ENCODE measurements around the gene PIAS1. TPM values are rescaled to one million over a fixed set of nuclear protein-coding genes. Genes with fewer than 3 reads are reported as not detected.

Gene PIAS1
- total and polyA plus RNA-seq, 11 donors = 6.2 to 37.8 (median 29.4) TPM

DNA sequence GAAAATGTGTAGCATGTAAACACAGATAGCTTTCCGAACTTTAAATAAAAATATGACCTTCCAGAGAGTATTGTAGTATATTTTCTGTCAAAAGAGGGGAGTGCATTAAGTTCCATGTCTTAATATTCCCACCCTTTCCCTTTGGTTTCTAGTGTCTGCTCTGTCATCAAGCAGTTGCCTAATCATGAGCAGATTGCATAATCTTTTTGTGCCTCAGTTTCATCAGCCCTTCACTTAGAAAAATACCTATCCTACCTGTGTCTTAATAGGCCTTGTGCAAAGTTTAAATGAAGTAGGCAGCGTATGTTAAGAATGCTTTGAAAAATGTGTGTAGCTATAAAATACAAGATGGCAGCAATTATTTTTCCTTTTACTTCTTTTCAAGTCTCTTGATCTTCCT is 98.2 kb downstream of the PIAS1 start:
- TF ChIP-seq, protein P1, sequence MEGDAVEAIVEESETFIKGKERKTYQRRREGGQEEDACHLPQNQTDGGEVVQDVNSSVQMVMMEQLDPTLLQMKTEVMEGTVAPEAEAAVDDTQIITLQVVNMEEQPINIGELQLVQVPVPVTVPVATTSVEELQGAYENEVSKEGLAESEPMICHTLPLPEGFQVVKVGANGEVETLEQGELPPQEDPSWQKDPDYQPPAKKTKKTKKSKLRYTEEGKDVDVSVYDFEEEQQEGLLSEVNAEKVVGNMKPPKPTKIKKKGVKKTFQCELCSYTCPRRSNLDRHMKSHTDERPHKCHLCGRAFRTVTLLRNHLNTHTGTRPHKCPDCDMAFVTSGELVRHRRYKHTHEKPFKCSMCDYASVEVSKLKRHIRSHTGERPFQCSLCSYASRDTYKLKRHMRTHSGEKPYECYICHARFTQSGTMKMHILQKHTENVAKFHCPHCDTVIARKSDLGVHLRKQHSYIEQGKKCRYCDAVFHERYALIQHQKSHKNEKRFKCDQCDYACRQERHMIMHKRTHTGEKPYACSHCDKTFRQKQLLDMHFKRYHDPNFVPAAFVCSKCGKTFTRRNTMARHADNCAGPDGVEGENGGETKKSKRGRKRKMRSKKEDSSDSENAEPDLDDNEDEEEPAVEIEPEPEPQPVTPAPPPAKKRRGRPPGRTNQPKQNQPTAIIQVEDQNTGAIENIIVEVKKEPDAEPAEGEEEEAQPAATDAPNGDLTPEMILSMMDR (IDR thresholded peaks at IDR 0.05) = no peak
- no peak for TF ChIP-seq POLR2A (IDR thresholded peaks at IDR 0.05)
- H3K9me3 ChIP-seq = no peaks in the 10 kb centered on the region
- WGBS, 4 donors = 93 to 98% (median 97%) methylated on average over 2 of the region's 2 CpGs
- H3K27me3 ChIP-seq = no peaks in the 10 kb centered on the region
- no peak overlapping the region for H3K27ac ChIP-seq
- peaks cover 0 to 50% (median 33%) of the 10 kb centered on the region in 9 donors for H3K36me3 ChIP-seq
- no peak for ATAC-seq
- no peak for DNase-seq
- intact Hi-C loops (cut with DNase I) = loop anchor here in 5 of 10 donors (2.0 to 10.0 kb wide), 5 partner anchors 88 to 290 kb away; partner anchors contain the start of gene PIAS1 (in 4 of the 5)
- no peak overlapping the region for H3K4me3 ChIP-seq
- H3K4me1 ChIP-seq = peaks cover 0 to 11% (median 4%) of the 10 kb centered on the region in 12 donors

DNA sequence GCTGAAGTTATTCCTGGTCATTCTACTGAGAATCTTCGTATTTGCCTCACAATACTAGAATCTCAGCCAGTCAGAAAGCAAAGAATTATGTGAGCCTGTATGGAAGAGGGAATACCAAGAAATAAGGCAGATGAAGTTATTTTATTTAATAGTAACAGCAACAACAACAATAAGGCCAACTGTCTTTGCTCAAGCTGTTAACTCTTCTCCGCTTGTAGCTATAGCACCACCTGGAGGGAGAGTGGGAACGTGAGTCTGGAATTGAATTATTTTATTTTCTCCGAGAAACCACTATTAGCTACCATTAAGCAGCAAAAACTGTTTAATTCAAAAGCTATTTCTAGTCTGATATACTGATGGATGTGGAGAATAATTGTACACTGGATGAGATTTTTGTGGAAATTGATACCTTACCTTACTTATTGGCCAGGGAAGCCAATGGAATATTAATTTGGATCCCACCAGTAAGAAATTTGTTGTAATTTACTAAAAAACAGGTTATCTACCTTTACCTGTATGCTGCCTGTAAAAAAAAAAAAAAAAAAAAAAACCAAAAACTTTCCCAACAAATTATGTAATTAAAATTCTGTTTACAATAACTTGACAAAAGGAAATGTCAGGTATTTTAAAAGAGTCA is 100.9 kb downstream of the PIAS1 start:
- no peak overlapping the region for H3K27ac ChIP-seq
- TF ChIP-seq POLR2A (IDR thresholded peaks at IDR 0.05) = no peak
- TF ChIP-seq, protein P1 (IDR thresholded peaks at IDR 0.05) = peak; percentile 56 to 90 (median 80)
- peaks cover 0 to 74% (median 38%) of the 10 kb centered on the region in 9 donors for H3K36me3 ChIP-seq
- DNase-seq (peak in 3 of 5 donors; percentile 32 to 41 (median 38)), ATAC-seq (peak in 3 of 4 donors; percentile 34 to 63 (median 58))
- 29 to 44% (median 33%) methylated on average over 4 of the region's 4 CpGs for WGBS, 4 donors
- intact Hi-C loops (cut with DNase I) = loop anchor here (1.0 to 10.0 kb wide), 10 partner anchors 90 to 293 kb away; partner anchors contain the start of gene PIAS1 (in 6 of the 10)
- no peak overlapping the region for H3K4me3 ChIP-seq
- no peaks in the 10 kb centered on the region for H3K27me3 ChIP-seq
- H3K9me3 ChIP-seq = no peaks in the 10 kb centered on the region
- peaks cover 0 to 11% (median 4%) of the 10 kb centered on the region in 12 donors for H3K4me1 ChIP-seq

DNA sequence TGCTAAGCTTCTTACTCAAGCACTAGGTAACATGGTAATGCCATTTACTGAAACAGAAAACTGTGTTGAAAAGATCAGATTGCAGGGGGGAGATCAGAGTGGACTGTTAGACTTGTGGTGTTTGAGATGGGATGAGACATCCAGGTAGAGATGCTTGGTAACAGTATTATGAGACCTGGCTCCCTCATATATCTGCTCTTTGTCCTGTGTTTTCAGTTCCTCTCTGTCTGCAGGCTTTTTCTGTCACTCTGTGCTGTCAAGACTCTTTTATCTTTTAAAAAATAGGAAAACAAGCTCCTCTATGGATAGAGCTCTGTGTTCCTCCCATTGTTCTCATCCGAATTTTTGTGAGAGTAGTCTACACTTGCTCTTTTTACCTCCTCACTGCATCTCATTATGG is 103.0 kb downstream of the PIAS1 start:
- TF ChIP-seq, protein P1 (IDR thresholded peaks at IDR 0.05) = no peak
- TF ChIP-seq POLR2A (IDR thresholded peaks at IDR 0.05) = no peak
- ATAC-seq (no peak), DNase-seq (no peak)
- H3K4me3 ChIP-seq = no peak overlapping the region
- peaks cover 0 to 85% (median 54%) of the 10 kb centered on the region in 9 donors for H3K36me3 ChIP-seq
- WGBS, 4 donors = 6 to 68% (median 48%) methylated on average over 1 of the region's 1 CpG
- H3K27ac ChIP-seq = no peak overlapping the region
- H3K27me3 ChIP-seq = no peaks in the 10 kb centered on the region
- intact Hi-C loops (cut with DNase I) = loop anchor here in 7 of 10 donors (2.0 to 10.0 kb wide), 7 partner anchors 92 to 295 kb away; partner anchors contain the start of gene PIAS1 (in 4 of the 7)
- no peaks in the 10 kb centered on the region for H3K9me3 ChIP-seq
- peaks cover 0 to 11% (median 4%) of the 10 kb centered on the region in 12 donors for H3K4me1 ChIP-seq

DNA sequence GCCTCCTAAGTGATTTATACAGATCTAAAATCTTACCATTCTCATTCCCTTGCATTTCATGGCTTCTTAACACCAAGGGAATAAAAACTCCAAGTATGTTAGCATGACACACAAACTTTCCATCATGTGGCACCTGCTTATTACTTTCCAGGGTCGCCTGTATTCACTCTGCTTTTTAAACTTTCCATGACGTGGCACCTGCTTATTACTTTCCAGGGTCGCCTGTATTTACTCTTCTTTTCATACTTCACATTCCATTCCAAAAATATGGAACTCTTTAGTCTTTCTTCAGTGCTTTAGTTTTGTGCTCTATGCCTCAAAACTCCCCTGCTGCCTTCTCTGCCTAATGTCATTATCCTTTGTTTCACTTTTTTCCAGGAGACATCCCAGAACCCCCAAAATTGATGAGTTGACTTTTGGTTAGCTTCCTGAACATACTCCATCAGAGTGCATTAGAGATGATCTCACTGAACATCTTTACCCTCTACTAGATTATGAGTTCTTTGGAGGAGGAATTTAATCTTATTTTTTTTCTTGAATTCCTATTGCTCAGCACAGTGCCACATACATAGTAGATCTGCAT is 104.0 kb downstream of the PIAS1 start:
- peaks cover 0 to 89% (median 54%) of the 10 kb centered on the region in 9 donors for H3K36me3 ChIP-seq
- H3K4me1 ChIP-seq = peaks cover 0 to 11% (median 4%) of the 10 kb centered on the region in 12 donors
- no peak for DNase-seq
- no peaks in the 10 kb centered on the region for H3K9me3 ChIP-seq
- intact Hi-C loops (cut with DNase I) = loop anchor here in 7 of 10 donors (5.0 to 10.0 kb wide), 6 partner anchors 93 to 296 kb away; partner anchors contain the start of gene PIAS1 (in 4 of the 7)
- no peak for ATAC-seq
- H3K27me3 ChIP-seq = no peaks in the 10 kb centered on the region
- TF ChIP-seq POLR2A (IDR thresholded peaks at IDR 0.05) = no peak
- TF ChIP-seq, protein P1 (IDR thresholded peaks at IDR 0.05) = no peak
- peak overlapping the region in 1 of 12 donors; percentile 9 for H3K27ac ChIP-seq
- WGBS, 4 donors = 44 to 60% (median 51%) methylated on average over 3 of the region's 3 CpGs
- H3K4me3 ChIP-seq = no peak overlapping the region
